ENCODE results near the gene MAP4.

- TF ChIP-seq CTCF (conservative IDR thresholded peaks at IDR 0.05; ENCODE audit: low read length) (no peak), EZH2phosphoT487 (IDR thresholded peaks at IDR 0.05; ENCODE audit: borderline replicate concordance) (no peak)
Observed at GRCh38 chr3:47849186-47849698, 167.0 kb downstream of the MAP4 start.

Data from Loucy (cell line).